Cardiac fibroblast (primary cell): ENCODE results near the gene U2AF1L4.

Experiments used
- DNase-seq, 2 donors: peaks; one replicate each; pipeline versions ENCODE4 v3.0.0 to v3.0.0-alpha.2; 2010; ENCODE audit warnings: low read depth in 2 of 2
- H3K4me3 ChIP-seq, 2 donors: replicated peaks in 1 of 2; 1 replicate in 1 of 2; 2 replicates in 1 of 2; pipeline ENCODE4 v1.5.1; 2011; ENCODE audit warnings: low read depth in 2 of 2, low read length in 2 of 2, mild to moderate bottlenecking in 2 of 2, moderate library complexity in 1 of 2
- TF ChIP-seq, protein P1 (sequence below): IDR thresholded peaks from one replicate; pipeline ENCODE4 v1.5.1; 2011; ENCODE audit warnings: low read depth, mild to moderate bottlenecking, low read length, inconsistent platforms

The U2AF1L4 gene

DNA sequence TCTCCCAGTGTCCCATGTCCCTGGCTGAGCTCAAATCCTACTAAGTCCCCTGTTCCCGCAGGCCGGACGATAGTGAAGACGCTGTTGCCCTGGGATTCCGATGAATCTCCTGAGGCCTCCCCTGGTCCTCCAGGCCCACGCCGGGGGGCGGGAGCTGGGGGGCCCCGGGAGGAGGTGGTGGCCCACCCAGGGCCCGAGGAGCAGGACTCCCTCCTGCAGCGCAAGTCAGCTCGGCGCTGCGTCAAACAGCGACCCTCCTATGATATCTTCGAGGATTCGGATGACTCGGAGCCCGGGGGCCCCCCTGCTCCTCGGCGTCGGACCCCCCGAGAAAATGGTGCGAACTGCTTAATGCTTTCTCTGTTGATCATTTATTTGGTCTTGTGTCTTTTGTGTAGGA is 21.5 kb downstream of the U2AF1L4 start:
- TF ChIP-seq, protein P1, sequence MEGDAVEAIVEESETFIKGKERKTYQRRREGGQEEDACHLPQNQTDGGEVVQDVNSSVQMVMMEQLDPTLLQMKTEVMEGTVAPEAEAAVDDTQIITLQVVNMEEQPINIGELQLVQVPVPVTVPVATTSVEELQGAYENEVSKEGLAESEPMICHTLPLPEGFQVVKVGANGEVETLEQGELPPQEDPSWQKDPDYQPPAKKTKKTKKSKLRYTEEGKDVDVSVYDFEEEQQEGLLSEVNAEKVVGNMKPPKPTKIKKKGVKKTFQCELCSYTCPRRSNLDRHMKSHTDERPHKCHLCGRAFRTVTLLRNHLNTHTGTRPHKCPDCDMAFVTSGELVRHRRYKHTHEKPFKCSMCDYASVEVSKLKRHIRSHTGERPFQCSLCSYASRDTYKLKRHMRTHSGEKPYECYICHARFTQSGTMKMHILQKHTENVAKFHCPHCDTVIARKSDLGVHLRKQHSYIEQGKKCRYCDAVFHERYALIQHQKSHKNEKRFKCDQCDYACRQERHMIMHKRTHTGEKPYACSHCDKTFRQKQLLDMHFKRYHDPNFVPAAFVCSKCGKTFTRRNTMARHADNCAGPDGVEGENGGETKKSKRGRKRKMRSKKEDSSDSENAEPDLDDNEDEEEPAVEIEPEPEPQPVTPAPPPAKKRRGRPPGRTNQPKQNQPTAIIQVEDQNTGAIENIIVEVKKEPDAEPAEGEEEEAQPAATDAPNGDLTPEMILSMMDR, result no peak
- DNase-seq, result no peak
- H3K4me3 ChIP-seq, result no peak overlapping the region

DNA sequence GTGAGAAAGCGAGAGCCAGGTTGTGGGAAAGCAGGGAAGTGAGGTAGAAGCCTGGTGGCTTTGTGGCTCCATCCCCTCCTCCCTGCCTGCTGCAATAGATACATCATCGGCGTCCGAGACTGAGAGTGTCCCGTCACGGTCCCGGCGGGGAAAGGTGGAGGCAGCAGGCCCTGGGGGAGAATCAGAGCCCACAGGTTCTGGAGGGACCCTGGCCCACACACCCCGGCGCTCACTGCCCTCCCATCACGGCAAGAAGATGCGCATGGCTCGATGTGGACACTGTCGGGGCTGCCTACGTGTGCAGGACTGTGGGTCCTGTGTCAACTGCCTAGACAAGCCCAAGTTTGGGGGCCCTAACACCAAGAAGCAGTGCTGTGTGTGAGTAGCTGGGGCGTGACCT is 22.3 kb downstream of the U2AF1L4 start:
- TF ChIP-seq, protein P1, result no peak
- no peak overlapping the region for H3K4me3 ChIP-seq
- DNase-seq, result no peak

DNA sequence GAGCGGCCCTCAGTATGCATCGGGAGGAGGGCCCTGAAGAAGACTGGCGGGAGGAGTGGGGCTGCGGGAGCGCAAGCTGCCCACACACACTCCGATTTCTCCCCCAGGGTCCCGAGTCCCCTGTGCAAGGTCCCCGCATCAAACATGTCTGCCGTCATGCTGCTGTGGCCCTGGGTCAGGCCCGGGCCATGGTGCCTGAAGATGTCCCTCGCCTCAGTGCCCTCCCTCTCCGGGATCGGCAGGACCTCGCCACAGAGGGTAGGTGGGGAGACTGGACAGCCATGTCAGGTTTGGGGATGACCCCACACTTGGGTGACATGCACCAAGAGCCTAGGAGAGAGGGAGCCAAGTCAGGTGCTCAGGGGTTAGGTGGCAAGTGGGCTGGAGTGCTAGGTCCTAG is 22.8 kb downstream of the U2AF1L4 start:
- no peak overlapping the region for H3K4me3 ChIP-seq
- TF ChIP-seq, protein P1, result no peak

DNA sequence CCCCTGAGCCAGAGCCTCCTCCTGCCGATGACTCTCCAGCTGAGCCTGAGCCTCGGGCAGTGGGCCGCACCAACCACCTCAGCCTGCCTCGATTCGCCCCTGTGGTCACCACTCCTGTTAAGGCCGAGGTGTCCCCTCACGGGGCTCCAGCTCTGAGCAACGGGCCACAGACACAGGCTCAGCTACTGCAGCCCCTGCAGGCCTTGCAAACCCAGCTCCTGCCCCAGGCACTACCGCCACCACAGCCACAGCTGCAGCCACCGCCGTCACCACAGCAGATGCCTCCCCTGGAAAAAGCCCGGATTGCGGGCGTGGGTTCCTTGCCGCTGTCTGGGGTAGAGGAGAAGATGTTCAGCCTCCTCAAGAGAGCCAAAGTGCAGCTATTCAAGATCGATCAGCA is 23.8 kb downstream of the U2AF1L4 start:
- TF ChIP-seq, protein P1, result no peak
- no peak for DNase-seq
- no peak overlapping the region for H3K4me3 ChIP-seq

More for the DNA sequence above, 22.8 kb downstream of the U2AF1L4 start:
- no peak for DNase-seq

DNA sequence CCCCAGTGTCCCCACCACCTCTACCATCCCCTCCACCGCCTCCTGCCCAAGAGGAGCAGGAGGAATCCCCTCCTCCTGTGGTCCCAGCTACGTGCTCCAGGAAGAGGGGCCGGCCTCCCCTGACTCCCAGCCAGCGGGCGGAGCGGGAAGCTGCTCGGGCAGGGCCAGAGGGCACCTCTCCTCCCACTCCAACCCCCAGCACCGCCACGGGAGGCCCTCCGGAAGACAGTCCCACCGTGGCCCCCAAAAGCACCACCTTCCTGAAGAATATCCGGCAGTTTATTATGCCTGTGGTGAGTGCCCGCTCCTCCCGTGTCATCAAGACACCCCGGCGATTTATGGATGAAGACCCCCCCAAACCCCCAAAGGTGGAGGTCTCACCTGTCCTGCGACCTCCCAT is 24.6 kb downstream of the U2AF1L4 start:
- no peak overlapping the region for H3K4me3 ChIP-seq
- TF ChIP-seq, protein P1, result no peak
- no peak for DNase-seq

DNA sequence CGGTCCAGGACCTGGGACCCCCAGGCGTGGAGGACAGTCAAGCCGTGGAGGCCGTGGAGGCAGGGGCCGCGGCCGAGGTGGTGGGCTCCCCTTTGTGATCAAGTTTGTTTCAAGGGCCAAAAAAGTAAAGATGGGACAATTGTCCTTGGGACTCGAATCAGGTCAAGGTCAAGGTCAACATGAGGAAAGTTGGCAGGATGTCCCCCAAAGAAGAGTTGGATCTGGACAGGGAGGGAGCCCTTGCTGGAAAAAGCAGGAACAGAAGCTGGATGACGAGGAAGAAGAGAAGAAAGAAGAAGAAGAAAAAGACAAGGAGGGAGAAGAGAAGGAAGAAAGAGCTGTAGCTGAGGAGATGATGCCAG is 25.1 kb downstream of the U2AF1L4 start:
- no peak overlapping the region for H3K4me3 ChIP-seq
- DNase-seq, result no peak
- TF ChIP-seq, protein P1, result no peak

DNA sequence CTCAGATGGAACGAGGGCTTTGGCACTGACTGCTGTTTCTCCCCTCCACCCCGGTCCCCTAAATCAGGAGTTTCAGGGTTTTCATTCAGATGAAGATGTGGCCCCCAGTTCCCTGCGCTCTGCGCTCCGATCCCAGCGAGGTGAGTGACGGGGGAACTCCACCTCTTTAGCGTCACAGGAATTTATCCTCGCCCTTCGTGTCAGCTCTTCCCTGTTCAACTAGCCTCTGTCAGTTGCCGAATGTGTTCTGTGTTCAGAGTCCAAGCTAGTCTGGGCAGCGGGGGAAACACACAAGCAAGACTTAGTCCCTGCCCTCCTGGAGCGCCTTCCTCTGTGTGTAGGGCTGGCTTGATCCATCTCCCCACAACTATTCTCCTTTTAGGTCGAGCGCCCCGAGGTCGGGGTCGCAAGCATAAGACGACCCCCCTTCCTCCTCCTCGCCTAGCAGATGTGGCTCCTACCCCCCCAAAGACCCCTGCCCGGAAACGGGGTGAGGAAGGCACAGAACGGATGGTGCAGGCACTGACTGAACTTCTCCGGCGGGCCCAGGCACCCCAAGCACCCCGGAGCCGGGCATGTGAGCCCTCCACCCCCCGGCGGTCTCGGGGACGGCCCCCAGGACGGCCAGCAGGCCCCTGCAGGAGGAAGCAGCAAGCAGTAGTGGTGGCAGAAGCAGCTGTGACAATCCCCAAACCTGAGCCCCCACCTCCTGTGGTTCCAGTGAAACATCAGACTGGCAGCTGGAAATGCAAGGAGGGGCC is 25.6 kb downstream of the U2AF1L4 start:
- H3K4me3 ChIP-seq, result peak overlapping the region; percentile 60 to 90
- TF ChIP-seq, protein P1, result no peak
- DNase-seq, result no peak
